Right renal cortex interstitium (tissue), 3 donors: ENCODE measurements around the gene ASS1. TPM values are rescaled to one million over a fixed set of nuclear protein-coding genes. Genes with fewer than 3 reads are reported as not detected.

Source experiments
- DNase-seq, 3 donors: peaks; one replicate each; pipeline ENCODE4 v3.0.0-alpha.2; 2013; ENCODE audit warnings: low read depth in 3 of 3, low spot score in 2 of 3
- polyA plus RNA-seq, 3 donors: library from polyadenylated mRNA; unstranded; fragments of 120-200 nt; gene quantifications; one replicate each; pipeline ENCODE4 v1.2.1, GENCODE V29; 2013; ENCODE audit not compliant: insufficient read length in 3 of 3

ASS1 gene
- polyA plus RNA-seq, 3 donors, result 299 to 385 (median 354) TPM

DNA sequence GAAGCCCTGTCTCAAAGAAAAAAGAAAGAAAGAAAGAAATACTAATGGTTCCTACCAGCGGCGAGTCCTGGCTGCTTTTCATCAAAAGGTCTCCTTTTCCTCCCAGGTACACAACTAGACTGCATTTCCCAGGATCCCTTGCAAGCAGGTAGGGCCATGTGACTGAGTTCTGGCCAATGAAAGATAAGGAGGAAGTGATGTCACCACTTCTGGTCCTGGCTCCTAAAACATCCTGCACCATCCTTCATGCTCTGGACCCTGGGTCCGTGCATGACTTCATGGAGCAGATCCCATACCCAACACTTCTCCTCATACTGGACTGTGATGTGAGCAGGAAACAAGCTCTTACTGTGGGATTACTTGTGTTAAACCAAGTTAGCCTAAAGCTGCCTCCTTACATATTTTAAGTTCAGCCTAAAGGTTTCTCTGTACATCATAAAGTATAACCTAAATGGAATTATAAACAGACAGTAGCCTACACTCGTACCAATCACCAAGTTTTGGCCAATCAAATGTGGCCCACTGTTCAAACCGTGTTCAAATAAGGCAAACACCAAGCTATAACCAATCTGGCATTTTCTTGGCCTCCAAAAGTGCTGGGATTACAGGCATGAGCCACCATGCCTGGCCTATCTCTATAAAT, 104.5 kb downstream of the ASS1 start:
- DNase-seq, result no peak

Other genes with a start within 250 kb of the ASS1 start
- gene HMCN2, start 179.2 kb upstream of the ASS1 start, polyA plus RNA-seq, result under 1 TPM; 0.83 to 0.89 (median 0.86) TPM
- gene FUBP3, start 134.6 kb downstream of the ASS1 start, polyA plus RNA-seq, result 10 to 100 TPM; 71.0 to 77.5 (median 75.9) TPM
- not detected for gene PRDM12, start 219.6 kb downstream of the ASS1 start, polyA plus RNA-seq
- gene EXOSC2, start 248.8 kb downstream of the ASS1 start, polyA plus RNA-seq, result 10 to 100 TPM; 41.5 to 43.0 (median 41.9) TPM